ENCODE data around the gene SLC25A38. TPM values are rescaled to one million over a fixed set of nuclear protein-coding genes. Genes with fewer than 3 reads are reported as not detected.

The SLC25A38 gene
- total RNA-seq, 1 donor from 2014 or later: 19.3 TPM

- Histone ChIP-seq H3K27ac (no peak overlapping the region), H3K79me2 (ENCODE audit: low read depth) (no peaks in the 10 kb centered on the region), H3K4me1 (no peaks in the 10 kb centered on the region), H3F3A (ENCODE audit: low read depth) (no peaks in the 10 kb centered on the region), H3K36me3 (no peaks in the 10 kb centered on the region), H3K27me3 (no peaks in the 10 kb centered on the region), H4K20me1 (ENCODE audit: low read depth) (no peaks in the 10 kb centered on the region), H3K4me2 (no peak overlapping the region), H3K9me3 (ENCODE audit: low read depth) (no peaks in the 10 kb centered on the region), H3K4me3 (no peak overlapping the region), H3K9ac (no peak overlapping the region), H2AFZ (replicated peaks) (no peak overlapping the region)
- Mint-ChIP-seq H3K4me1 (no peaks in the 10 kb centered on the region), H3K36me3 (no peaks in the 10 kb centered on the region), H3K9me3 (no peaks in the 10 kb centered on the region), H3K27me3 (ENCODE audit: insufficient read depth, low read depth) (peaks cover 6% of the 10 kb centered on the region), H3K4me3 (no peak overlapping the region), H3K27ac (no peak overlapping the region)
- TF ChIP-seq EZH2phosphoT487 (IDR thresholded peaks at IDR 0.05) (no peak), CTCF (IDR thresholded peaks at IDR 0.05) (no peak), EZH2 (IDR thresholded peaks at IDR 0.05) (no peak)
- no peak for DNase-seq (ENCODE audit: low spot score)
These were observed 38.3 kb upstream of the SLC25A38 start for GRCh38 chr3:39344746-39345344.

- Histone ChIP-seq H3K79me2 (ENCODE audit: low read depth) (no peaks in the 10 kb centered on the region), H3K27ac (no peak overlapping the region), H3F3A (ENCODE audit: low read depth) (no peaks in the 10 kb centered on the region), H3K9me3 (ENCODE audit: low read depth) (no peaks in the 10 kb centered on the region), H3K4me2 (no peak overlapping the region), H3K36me3 (no peaks in the 10 kb centered on the region), H3K27me3 (no peaks in the 10 kb centered on the region), H2AFZ (replicated peaks) (peak overlapping the region; percentile 12), H3K9ac (no peak overlapping the region), H3K4me1 (no peaks in the 10 kb centered on the region), H3K4me3 (no peak overlapping the region), H4K20me1 (ENCODE audit: low read depth) (no peaks in the 10 kb centered on the region)
- DNase-seq (ENCODE audit: low spot score): no peak
- Mint-ChIP-seq H3K27me3 (ENCODE audit: insufficient read depth, low read depth) (peaks cover 6% of the 10 kb centered on the region), H3K36me3 (no peaks in the 10 kb centered on the region), H3K4me1 (no peaks in the 10 kb centered on the region), H3K27ac (no peak overlapping the region), H3K4me3 (no peak overlapping the region), H3K9me3 (no peaks in the 10 kb centered on the region)
- TF ChIP-seq EZH2 (IDR thresholded peaks at IDR 0.05) (no peak), CTCF (IDR thresholded peaks at IDR 0.05) (no peak), EZH2phosphoT487 (IDR thresholded peaks at IDR 0.05) (no peak)
These were observed 36.2 kb upstream of the SLC25A38 start for GRCh38 chr3:39346785-39347585.

- Histone ChIP-seq H3K27me3 (no peaks in the 10 kb centered on the region), H3K4me2 (no peak overlapping the region), H3K9me3 (ENCODE audit: low read depth) (no peaks in the 10 kb centered on the region), H3K36me3 (no peaks in the 10 kb centered on the region), H3K79me2 (ENCODE audit: low read depth) (no peaks in the 10 kb centered on the region), H3F3A (ENCODE audit: low read depth) (no peaks in the 10 kb centered on the region), H3K27ac (no peak overlapping the region), H2AFZ (replicated peaks) (peak overlapping the region; percentile 12), H3K4me3 (no peak overlapping the region), H4K20me1 (ENCODE audit: low read depth) (no peaks in the 10 kb centered on the region), H3K4me1 (no peaks in the 10 kb centered on the region), H3K9ac (no peak overlapping the region)
- Mint-ChIP-seq H3K27me3 (ENCODE audit: insufficient read depth, low read depth) (peaks cover 9% of the 10 kb centered on the region), H3K36me3 (no peaks in the 10 kb centered on the region), H3K27ac (no peak overlapping the region), H3K4me3 (no peak overlapping the region), H3K9me3 (no peaks in the 10 kb centered on the region), H3K4me1 (no peaks in the 10 kb centered on the region)
- no peak for DNase-seq (ENCODE audit: low spot score)
- TF ChIP-seq EZH2 (IDR thresholded peaks at IDR 0.05) (no peak), CTCF (IDR thresholded peaks at IDR 0.05) (no peak), EZH2phosphoT487 (IDR thresholded peaks at IDR 0.05) (no peak)
These were observed 35.6 kb upstream of the SLC25A38 start for GRCh38 chr3:39347586-39347876.

Measured in neural progenitor cell (in vitro differentiated cells).